Pancreas (tissue), 10 donors: ENCODE results near the gene VPS13D. TPM values are rescaled to one million over a fixed set of nuclear protein-coding genes. Genes with fewer than 3 reads are reported as not detected.
A peak's percentile ranks its signal among the peaks of the same experiment; 100 is the strongest.

Experiments
- ATAC-seq, 4 donors: fragments of 200-7000 bp; cut with Tn5 transposase; one replicate each; pipeline versions ENCODE4 v1.8.0 to v1.9.1; 2020; ENCODE audit warnings: mild to moderate bottlenecking in 4 of 4, moderate library complexity in 4 of 4
- DNase-seq, 6 donors: peaks; one replicate each; pipeline ENCODE4 v3.0.0-alpha.2; 2020
- FAIRE-seq: peaks from 2 replicates; lab custom pipeline; 2012; peaks lifted over from hg19 to GRCh38; lab: Jason Lieb, UNC
- H3K27ac ChIP-seq, 4 donors: fragments of 200-600 bp; sonication (generic); 1 replicate in 3 of 4; 2 replicates in 1 of 4; pipeline versions ENCODE4 v1.5.0 to v1.8.0; 2020
- H3K27me3 ChIP-seq, 4 donors: fragments of 200-600 bp; one replicate each; pipeline ENCODE4 v1.8.0; 2021
- H3K36me3 ChIP-seq, 3 donors: fragments of 200-600 bp; sonication (generic) in 1 of 3; one replicate each; pipeline versions ENCODE4 v1.5.0 to v1.8.0; 2020 to 2021
- H3K4me1 ChIP-seq, 3 donors: fragments of 200-600 bp; one replicate each; pipeline ENCODE4 v1.8.0; 2021
- H3K4me3 ChIP-seq, 4 donors: fragments of 200-600 bp; sonication (generic) in 2 of 4; one replicate each; pipeline versions ENCODE4 v1.5.0 to v1.8.0; 2020 to 2021
- H3K9me3 ChIP-seq, 4 donors: fragments of 200-600 bp; one replicate each; pipeline ENCODE4 v1.8.0; 2021
- WGBS, 2 donors: extraction: QIAGEN DNeasy Blood & Tissue Kit; methylation state at CpG; one replicate each; pipeline ENCODE4 v1.1.7; 2013; 5-methylcytosine and 5-hydroxymethylcytosine counted together
- intact Hi-C, 3 donors: fragments of 100-400 bp; cut with DNase I; formaldehyde crosslinking; loops; one replicate each; pipeline versions ENCODE4 v1.11.1 to v1.14.2; 2022
- polyA plus RNA-seq, 2 donors: library from polyadenylated mRNA; stranded (reverse); fragments of 200-250 nt; gene quantifications; one replicate each; pipeline ENCODE4 v1.2.3, GENCODE V29; 2013
- total RNA-seq, 6 donors: library from RNA; stranded (reverse); fragmentation: NEBNext Ultra II Directional in 4 of 6; extraction: Animal tissue kit (Norgen Biotek cat#: 25700) in 4 of 6; gene quantifications; one replicate each; pipeline versions ENCODE4 v1.2.1 to v1.2.4, GENCODE V29; 2021 to 2023
- TF ChIP-seq, protein P1 (sequence below), 4 donors: fragments of 200-600 bp; sonication (generic) in 3 of 4; IDR thresholded peaks; one replicate each; pipeline versions ENCODE4 v1.5.0 to v1.8.0; 2021; ENCODE audit warnings: antibody characterized with exemption in 4 of 4
- donor health status: healthy with polysubstance abuse.
- donor health status: DM: no; HTN: no; CAD: no; lungs with moderate emphysema.
- donor health status: DM: no; HTN: no; CAD: no.
- donor health status: control.
- donor health status: control.
- donor health status: Bipolar disorder and iron deficiency.
- donor health status: DM: yes; HTN: yes; CAD: no.
- donor health status: DM: no; HTN: no; CAD: no.
- donor health status: DM: no; HTN: no; CAD: no.
- donor health status: DM: yes; HTN: yes; CAD: no.

VPS13D gene
- total and polyA plus RNA-seq, 8 donors, result 13.7 to 39.0 (median 24.8) TPM

DNA sequence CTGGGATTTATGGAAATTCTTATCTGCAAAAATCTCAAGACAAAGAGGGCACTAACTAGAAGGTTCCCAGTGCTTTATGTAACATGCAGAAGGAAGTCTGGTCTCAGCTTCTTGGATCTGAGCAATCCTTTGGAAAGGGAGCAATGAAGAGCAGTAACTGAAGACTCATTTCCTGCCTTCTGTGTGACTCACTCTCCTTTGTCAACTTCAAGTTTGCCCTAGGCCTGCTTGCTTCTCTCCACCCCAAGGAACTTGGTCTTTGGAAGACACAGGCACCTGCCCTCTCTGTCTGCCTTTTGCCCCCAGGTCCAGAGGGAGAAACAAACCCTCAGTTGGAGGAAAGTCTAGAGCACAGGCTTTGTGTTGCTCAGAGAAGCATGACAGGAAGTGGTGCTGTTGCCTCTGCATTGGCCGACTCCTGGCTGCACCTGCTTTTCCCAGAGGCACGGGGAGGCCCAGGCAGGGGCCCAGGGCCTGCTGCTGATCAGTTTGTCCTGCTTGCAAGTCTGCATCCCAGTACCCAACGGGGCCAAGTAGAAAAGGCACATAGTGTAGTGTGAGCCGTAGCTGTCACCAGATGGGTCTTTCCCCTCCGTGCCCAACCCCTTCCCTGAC, 251.0 kb downstream of the VPS13D start:
- peak in 3 of 4 donors; percentile 6 to 37 (median 31) for ATAC-seq
- peak in 2 of 6 donors; percentile 30 to 69 for DNase-seq
- peak overlapping the region in 2 of 4 donors; percentile 7 to 48 for H3K27ac ChIP-seq

DNA sequence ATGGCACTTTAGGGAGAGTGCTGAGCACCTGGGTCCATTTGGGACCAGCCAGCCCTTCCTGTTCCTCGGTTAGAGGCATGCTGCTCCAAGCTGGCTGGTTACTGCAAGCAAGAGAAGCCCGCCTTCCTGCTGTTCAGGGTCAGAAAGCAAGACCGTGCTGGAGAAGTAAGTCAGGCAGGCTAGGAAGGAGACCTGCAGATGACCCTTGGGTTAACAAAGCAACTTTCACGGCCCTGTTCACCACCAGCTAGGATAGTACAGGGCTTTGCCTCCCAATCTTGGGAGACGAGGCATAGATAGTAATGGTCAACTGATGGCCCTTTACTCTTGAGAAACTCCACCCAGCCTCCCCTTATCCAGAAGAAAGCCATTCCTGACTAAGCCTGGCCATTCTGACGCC, 252.1 kb downstream of the VPS13D start:
- Histone ChIP-seq H3K27me3 (no peaks in the 10 kb centered on the region), H3K4me1 (peaks cover 23 to 49% (median 42%) of the 10 kb centered on the region in 3 donors), H3K27ac (no peak overlapping the region), H3K36me3 (no peaks in the 10 kb centered on the region), H3K4me3 (no peak overlapping the region), H3K9me3 (no peaks in the 10 kb centered on the region)
- TF ChIP-seq, protein P1, sequence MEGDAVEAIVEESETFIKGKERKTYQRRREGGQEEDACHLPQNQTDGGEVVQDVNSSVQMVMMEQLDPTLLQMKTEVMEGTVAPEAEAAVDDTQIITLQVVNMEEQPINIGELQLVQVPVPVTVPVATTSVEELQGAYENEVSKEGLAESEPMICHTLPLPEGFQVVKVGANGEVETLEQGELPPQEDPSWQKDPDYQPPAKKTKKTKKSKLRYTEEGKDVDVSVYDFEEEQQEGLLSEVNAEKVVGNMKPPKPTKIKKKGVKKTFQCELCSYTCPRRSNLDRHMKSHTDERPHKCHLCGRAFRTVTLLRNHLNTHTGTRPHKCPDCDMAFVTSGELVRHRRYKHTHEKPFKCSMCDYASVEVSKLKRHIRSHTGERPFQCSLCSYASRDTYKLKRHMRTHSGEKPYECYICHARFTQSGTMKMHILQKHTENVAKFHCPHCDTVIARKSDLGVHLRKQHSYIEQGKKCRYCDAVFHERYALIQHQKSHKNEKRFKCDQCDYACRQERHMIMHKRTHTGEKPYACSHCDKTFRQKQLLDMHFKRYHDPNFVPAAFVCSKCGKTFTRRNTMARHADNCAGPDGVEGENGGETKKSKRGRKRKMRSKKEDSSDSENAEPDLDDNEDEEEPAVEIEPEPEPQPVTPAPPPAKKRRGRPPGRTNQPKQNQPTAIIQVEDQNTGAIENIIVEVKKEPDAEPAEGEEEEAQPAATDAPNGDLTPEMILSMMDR (IDR thresholded peaks at IDR 0.05), result no peak
- no peak for ATAC-seq
- intact Hi-C loops, result no loop called here
- no peak for DNase-seq
- FAIRE-seq, result no peak
- 91 to 95% methylated on average over 6 of the region's 6 CpGs for WGBS, 2 donors

More for the DNA sequence above, 251.0 kb downstream of the VPS13D start:
- intact Hi-C loops, result no loop called here
- H3K4me3 ChIP-seq, result no peak overlapping the region
- no peaks in the 10 kb centered on the region for H3K27me3 ChIP-seq
- WGBS, 2 donors, result 63 to 64% methylated on average over 5 of the region's 5 CpGs
- no peaks in the 10 kb centered on the region for H3K36me3 ChIP-seq
- H3K9me3 ChIP-seq, result no peaks in the 10 kb centered on the region
- H3K4me1 ChIP-seq, result peaks cover 26 to 55% (median 48%) of the 10 kb centered on the region in 3 donors
- TF ChIP-seq, protein P1 (IDR thresholded peaks at IDR 0.05), result no peak
- no peak for FAIRE-seq

DNA sequence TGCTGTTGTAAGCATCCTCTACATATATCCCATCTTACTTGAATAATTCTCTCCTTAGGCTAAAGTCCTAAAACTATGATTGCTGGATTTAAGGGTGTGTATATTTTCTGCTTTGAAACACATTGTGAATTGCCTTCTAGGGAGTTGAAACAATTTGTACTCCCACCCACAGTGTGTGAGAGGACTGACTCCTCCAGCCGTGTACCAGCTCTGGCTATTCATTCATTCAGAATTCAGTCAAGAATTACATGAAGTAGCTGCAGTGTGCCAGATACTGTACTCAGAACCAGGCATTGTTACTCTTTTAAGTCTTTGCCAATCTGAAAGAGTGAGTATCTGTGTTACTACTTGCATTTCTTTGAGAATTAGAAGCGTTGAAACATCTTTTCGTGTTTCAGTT, 253.2 kb downstream of the VPS13D start:
- FAIRE-seq (no peak), ATAC-seq (no peak), DNase-seq (no peak)
- H3K4me1 ChIP-seq, result peaks cover 17 to 40% (median 36%) of the 10 kb centered on the region in 3 donors
- H3K27me3 ChIP-seq, result no peaks in the 10 kb centered on the region
- intact Hi-C loops, result no loop called here
- WGBS, 2 donors, result 86 to 89% methylated on average over 3 of the region's 3 CpGs
- H3K4me3 ChIP-seq, result no peak overlapping the region
- no peaks in the 10 kb centered on the region for H3K9me3 ChIP-seq
- TF ChIP-seq, protein P1 (IDR thresholded peaks at IDR 0.05), result no peak
- no peak overlapping the region for H3K27ac ChIP-seq
- H3K36me3 ChIP-seq, result no peaks in the 10 kb centered on the region

DNA sequence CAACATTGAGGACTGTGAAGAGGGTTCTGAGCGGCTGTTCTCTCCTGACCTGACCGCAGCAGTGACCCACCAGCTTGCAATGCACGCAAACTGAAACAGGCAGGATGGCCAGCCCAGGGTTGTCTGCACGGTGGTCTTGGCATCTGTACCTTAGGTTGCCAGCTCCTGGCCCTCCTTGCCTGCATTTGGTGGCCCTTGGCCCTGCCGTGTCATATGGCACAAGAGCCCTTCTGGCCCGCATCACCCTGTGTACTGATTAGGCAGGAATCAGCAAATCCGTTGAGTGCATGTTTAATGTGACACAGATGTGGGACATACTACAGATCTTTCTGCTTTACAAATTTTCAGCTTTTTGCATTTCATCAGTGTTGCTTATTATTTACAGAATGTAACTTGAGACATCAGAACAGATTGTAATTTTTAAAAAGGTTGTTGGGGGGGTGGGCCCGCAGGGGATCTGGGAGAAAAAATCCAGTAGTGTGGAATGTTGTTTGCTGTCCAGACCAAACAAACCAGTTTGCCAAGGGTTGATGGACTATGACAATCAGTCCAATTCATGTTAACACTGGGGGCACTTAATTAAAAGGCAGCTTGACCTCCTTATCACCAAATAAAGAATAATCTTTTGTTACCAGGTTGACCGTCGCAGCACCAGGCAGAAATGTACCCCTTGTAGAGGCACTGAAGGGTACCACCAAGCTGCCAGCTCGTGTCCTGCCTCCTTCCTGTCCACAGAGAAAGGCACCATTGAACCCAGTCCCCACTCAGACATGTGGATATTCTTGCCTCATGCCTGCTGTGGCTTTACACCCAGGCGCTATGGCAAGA, 255.6 kb downstream of the VPS13D start:
- Histone ChIP-seq H3K4me3 (no peak overlapping the region), H3K27me3 (no peaks in the 10 kb centered on the region), H3K9me3 (no peaks in the 10 kb centered on the region), H3K36me3 (no peaks in the 10 kb centered on the region), H3K4me1 (peaks cover 8 to 25% (median 22%) of the 10 kb centered on the region in 3 donors), H3K27ac (peak overlapping the region in 3 of 4 donors; percentile 9 to 39 (median 17))
- intact Hi-C loops, result no loop called here
- FAIRE-seq (no peak), DNase-seq (peak in 1 of 6 donors; percentile 36), ATAC-seq (peak; percentile 15 to 71 (median 60))
- TF ChIP-seq, protein P1 (IDR thresholded peaks at IDR 0.05), result no peak
- WGBS, 2 donors, result 49% methylated on average over 12 of the region's 12 CpGs
